ENCODE measurements around the gene FBXO10. TPM values are rescaled to one million over a fixed set of nuclear protein-coding genes. Genes with fewer than 3 reads are reported as not detected.

The FBXO10 gene
- total and polyA plus RNA-seq, 2 of the 8 experiments (the other 6 are each of a cell fraction or from before 2014, with no cell fraction given) = 13.1 to 13.9 TPM

GRCh38 chr9:37549527-37549926 lies 26.7 kb downstream of the FBXO10 start (continued):
- TF ChIP-seq CHD7 (IDR thresholded peaks at IDR 0.05; ENCODE audit: insufficient replicate concordance, low read length) = no peak
- no peak for TF ChIP-seq RBBP5 (IDR thresholded peaks at IDR 0.05; ENCODE audit: borderline replicate concordance, low read depth, low read length)
- TF ChIP-seq TAF7 (optimal IDR thresholded peaks at IDR 0.05; ENCODE audit: borderline replicate concordance, low read depth, low read length) = no peak
- TF ChIP-seq TCF12 (IDR thresholded peaks at IDR 0.05; ENCODE audit: low read depth, low read length) = no peak
- TF ChIP-seq SIX5 (IDR thresholded peaks at IDR 0.05; ENCODE audit: low read depth, low read length) = no peak
- no peak for TF ChIP-seq CEBPB (IDR thresholded peaks at IDR 0.05; ENCODE audit: low read depth, low read length)
- TF ChIP-seq CBX8 (IDR thresholded peaks at IDR 0.05; ENCODE audit: borderline replicate concordance, low read depth, low read length) = no peak
- no peak for TF ChIP-seq ZNF274 (IDR thresholded peaks at IDR 0.05; ENCODE audit: borderline replicate concordance, extremely low read depth, low read length)
- no peak for TF ChIP-seq HDAC2 (IDR thresholded peaks at IDR 0.05; ENCODE audit: borderline replicate concordance in 1 of 2, low read depth in 2 of 2, low read length in 2 of 2)
- TF ChIP-seq EP300 (IDR thresholded peaks at IDR 0.05; ENCODE audit: borderline replicate concordance in 1 of 2, low read depth in 2 of 2, low read length in 2 of 2) = no peak
